ENCODE measurements around the gene TRIM3.

- TF ChIP-seq CTCF (IDR thresholded peaks at IDR 0.05) (no peak), EZH2 (IDR thresholded peaks at IDR 0.05; ENCODE audit: borderline replicate concordance, insufficient read depth, low read depth, low read length, poor library complexity, severe bottlenecking) (no peak)
Observed at GRCh38 chr11:6410695-6411430, 62.9 kb downstream of the TRIM3 start.
